Cortex of kidney (tissue), 1 donor: ENCODE measurements around the gene SLC45A2.
"Not testable (repeated sequence)": the region's sequence is repeated elsewhere in the genome, so short reads cannot be mapped to it uniquely, and the experiment has no call there.

Source experiments
- DNase-seq: peaks from one replicate; lab custom pipeline; 2025; lab: John Stamatoyannopoulos, UW

Gene SLC45A2, protein sequence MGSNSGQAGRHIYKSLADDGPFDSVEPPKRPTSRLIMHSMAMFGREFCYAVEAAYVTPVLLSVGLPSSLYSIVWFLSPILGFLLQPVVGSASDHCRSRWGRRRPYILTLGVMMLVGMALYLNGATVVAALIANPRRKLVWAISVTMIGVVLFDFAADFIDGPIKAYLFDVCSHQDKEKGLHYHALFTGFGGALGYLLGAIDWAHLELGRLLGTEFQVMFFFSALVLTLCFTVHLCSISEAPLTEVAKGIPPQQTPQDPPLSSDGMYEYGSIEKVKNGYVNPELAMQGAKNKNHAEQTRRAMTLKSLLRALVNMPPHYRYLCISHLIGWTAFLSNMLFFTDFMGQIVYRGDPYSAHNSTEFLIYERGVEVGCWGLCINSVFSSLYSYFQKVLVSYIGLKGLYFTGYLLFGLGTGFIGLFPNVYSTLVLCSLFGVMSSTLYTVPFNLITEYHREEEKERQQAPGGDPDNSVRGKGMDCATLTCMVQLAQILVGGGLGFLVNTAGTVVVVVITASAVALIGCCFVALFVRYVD

DNA sequence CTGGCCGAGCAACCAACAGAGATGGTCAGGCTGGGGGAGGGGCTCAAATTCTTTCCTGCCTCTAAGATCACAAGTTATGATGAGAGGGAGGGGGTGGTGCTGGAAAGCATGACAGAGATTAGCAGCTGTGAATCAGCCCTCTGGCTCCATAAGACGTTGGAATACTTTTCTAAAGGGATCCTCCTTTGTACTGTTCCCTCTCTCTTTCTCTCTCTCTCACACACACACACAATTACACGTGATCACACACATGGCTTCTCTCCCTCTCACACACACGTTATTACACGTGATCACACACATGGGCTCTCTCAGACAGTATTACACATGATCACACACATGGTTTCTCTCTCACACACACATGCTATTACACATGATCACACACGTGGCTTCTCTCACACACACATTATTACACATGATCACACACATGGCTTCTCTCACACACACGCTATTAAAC, at the start of gene SLC45A2:
TSS of gene SLC45A2 (minus strand) at position 23 of the 454 bp plus-strand sequence. CDS start 110 bp downstream, outside the sequence.
- no peak for DNase-seq

- no peak for DNase-seq
Observed at GRCh38 chr5:34031966-34032365, 47.5 kb upstream of the SLC45A2 start.

DNA sequence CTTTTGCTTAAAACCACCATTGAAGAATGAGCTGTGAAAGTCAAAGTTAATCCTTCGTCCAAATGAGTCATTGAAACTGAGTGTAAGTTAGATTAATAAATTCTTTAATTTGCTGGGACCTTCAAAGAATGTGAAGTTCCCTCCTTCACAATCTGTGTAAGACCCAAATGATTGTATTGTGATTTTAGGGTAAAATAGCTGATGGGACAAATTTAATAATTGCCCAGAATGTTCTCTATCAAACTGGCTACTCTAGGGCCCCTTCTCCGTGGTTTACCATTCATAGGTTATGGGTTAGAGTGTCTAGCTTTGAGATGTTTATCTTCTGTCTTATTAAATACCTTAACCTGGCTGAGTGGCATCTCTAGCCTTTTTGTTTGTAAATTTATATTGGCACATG, 46.6 kb upstream of the SLC45A2 start:
- no peak for DNase-seq

DNA sequence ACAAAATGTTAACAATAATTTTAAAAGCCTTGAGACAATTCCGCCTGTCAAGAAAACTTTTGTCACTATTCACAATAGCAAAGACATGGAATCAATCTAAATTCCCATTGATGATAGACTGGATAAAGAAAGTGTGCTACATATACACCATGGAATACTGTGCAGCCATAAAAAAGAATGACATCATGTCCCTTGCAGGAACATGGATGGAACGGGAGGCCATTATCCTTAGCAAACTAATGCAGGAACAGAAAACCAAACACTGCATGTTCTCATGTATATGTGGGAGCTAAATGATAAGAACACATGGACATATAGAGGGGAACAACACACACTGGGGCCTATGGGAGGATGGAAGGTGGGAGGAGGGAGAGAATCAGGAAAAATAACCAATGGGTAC, 46.1 kb upstream of the SLC45A2 start:
- not testable (repeated sequence) for DNase-seq

DNA sequence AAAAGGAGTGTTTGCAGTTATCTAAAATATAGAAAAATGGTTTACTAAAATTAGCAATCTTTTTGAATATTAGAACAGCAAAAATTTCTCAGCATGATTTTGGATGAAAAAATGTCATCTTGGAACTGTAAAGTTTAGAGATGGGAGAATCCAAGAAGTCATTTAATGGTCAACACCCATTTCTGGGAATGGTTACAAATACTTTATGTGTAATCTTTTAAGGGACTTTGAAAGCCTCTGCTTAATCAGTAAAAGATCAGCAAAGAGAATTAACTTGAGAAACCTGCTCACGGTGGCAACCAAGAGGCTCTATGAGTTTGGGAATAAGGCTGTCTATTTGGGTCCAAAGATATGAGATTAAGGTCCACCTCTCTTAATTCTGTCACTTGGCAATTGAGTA, 45.6 kb upstream of the SLC45A2 start:
- no peak for DNase-seq

DNA sequence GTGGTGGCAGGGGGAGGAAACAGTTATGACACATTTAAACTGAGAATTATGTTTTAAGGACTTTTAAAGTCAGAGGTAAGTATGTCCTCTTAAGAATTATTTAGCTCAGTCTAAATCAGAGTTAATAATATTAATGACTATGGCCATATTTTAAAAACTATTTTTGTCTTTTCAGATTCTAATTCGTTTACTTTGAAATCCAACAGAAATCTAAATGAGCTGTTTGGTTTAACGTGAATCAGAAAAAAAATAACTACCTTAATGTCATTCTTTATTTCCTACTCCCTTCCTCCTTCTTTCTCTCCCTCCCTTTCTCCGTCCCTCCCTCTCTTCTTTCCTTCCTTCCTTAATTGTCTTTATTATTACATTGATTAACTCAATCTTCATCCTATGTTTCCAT, 43.9 kb upstream of the SLC45A2 start:
- no peak for DNase-seq

DNA sequence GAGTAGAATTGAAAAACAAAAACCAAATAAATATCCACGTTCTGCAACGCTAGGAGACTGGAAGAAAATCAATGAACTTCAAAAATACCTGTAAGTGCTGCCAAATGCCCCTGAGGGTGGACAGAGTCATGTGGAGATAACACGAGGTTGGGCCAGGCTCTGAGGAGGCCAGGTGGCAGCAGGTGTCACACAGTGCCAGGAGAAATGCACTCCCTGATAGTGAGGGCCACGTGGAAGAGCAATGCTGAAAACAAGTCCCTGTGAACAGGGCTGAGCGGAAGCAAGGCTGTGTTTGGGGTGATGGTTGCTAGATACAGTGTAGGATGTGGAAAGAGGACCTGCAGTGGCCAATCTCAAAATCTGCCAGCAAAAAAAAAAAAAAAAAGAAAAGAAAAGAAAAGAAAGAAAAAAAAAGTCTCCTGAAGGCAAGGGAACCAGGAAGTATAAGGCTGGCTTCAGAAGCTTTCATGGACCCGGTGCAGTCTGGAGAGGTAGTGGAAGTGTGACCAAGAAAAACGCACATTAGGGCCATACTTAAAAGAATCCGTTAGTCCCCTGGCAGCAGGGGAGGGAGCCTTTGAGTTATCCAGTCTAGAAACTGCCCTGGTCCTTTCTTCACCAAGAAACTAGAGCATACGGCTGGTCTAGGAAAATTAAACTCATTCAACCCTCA, 41.7 kb upstream of the SLC45A2 start:
- no peak for DNase-seq

DNA sequence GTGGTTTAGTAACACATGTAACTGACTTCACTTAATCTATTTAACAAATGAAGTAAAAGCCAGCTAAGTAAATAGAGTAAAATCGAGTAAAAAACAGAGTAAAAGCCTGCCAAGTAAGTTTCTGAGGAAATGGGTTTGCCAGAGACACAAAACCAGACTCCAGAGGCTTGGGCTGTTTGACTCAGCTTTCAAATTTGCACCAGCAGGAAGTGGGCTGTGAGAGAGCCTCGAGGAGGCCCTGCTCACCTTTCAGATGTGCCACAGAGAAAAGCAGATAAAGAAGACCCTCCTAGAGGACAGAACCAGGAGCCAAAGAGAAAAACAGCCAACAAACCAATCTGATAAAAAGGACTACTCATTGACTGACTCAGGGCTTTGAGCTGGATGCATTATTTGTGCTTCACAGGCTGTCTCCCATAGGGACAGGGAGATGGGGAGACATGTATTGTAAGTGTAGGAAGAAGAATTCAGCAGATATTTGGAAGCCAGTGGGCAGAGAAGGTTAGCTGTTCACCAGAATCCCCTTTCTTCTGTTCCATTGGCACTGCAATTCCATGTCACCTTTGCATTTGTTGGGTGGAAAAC, 37.7 kb upstream of the SLC45A2 start:
- DNase-seq, result no peak

- DNase-seq, result no peak
Observed at GRCh38 chr5:34021334-34021733, 36.8 kb upstream of the SLC45A2 start.

GRCh38 chr5:34020726-34021125, 36.2 kb upstream of the SLC45A2 start:
- no peak for DNase-seq

GRCh38 chr5:34017254-34017653, 32.8 kb upstream of the SLC45A2 start:
- DNase-seq, result no peak

GRCh38 chr5:34016750-34017149, 32.3 kb upstream of the SLC45A2 start:
- DNase-seq, result no peak

GRCh38 chr5:34016222-34016621, 31.7 kb upstream of the SLC45A2 start:
- no peak for DNase-seq

DNA sequence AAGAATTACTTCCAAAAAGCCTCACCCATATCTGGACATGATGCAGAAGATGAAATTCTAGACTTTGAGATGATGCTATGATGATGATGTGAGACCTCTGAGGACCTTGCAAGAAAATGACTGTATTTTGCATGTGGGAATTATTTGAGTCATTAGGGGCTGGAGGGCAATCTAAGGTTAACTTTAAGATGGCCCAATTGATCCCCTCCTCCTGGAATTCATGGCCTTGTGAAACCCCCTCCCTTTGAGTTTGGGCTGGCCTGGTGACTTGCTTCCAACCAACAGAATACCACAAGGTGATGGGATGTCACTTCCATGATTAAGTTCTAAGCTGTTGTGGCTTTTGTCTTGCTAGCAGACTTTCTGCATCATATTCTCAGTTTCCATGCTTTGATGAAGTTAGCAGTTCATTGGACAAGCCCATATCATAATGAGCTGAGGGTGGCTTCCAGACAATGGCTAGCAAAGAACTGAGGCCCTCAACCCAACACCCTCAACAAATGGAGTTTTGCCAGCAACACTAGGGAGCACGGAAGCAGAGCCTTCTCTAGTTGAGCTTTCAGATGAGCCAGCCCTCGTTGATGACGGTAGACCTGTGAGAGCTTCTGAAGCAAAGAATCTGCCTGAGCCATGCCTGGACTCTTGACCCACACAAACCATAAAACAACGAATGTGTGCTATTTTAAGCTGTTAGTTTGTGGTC, 30.8 kb upstream of the SLC45A2 start:
- no peak for DNase-seq

- DNase-seq, result no peak
Observed at GRCh38 chr5:34014626-34015025, 30.1 kb upstream of the SLC45A2 start.

- DNase-seq, result no peak
Observed at GRCh38 chr5:34013547-34013946, 29.1 kb upstream of the SLC45A2 start.

DNA sequence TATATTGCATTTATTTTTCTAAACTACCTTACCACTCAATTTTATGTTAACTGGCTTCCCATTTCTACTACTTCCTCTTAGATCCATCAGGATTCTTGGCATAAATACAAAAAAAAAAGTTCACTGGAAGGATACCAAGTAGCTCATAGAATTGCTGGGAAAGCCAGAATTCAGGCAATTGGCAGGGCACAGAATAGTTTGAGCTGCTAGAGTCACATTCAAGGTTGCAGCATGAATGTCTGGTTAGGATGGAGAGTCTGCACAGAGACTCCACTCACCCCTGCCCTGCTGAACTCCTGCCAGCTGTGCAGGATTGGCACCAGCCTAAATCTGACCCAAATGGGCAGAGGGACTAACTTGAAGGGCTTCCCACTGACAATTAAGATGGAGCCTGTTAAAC, 28.3 kb upstream of the SLC45A2 start:
- DNase-seq, result no peak

- DNase-seq, result no peak
Observed at GRCh38 chr5:34011536-34011935, 27.0 kb upstream of the SLC45A2 start.

- DNase-seq, result not testable (repeated sequence)
Observed at GRCh38 chr5:34010146-34010545, 25.7 kb upstream of the SLC45A2 start.

- DNase-seq, result no peak
Observed at GRCh38 chr5:34009610-34010009, 25.1 kb upstream of the SLC45A2 start.

DNA sequence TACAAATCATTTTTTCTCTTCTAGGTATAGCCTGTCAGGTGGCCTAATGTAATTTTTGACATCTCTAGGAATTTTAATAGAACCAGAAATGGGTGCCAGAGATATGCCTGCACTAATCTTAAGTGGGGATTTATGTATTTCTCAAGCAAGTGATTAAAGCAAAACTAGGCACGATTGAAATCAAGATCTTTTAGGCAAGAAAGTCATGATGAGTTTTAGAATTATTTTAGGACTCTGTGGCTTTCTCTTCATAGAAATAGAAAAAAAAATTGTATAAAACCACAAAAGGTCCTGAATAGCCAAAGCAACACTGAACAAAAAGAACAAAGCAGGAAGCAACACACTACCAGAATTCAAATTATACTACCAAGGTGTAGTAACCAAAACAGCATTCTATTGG, 24.3 kb upstream of the SLC45A2 start:
- DNase-seq, result no peak
